PFSK-1 (cell line): ENCODE results near the gene NFIX.

Source experiments
- FOXP2 ChIP-seq: optimal IDR thresholded peaks from 2 replicates; pipeline ENCODE3; 2011; ENCODE audit warnings: borderline replicate concordance, control low read depth, inconsistent platforms; ENCODE audit not compliant: insufficient read depth; ENCODE audit errors: extremely low read length, extremely low read depth
- POLR2AphosphoS5 ChIP-seq: IDR thresholded peaks from 2 replicates; pipeline ENCODE4 v1.6.1; 2012; ENCODE audit warnings: low read depth, mild to moderate bottlenecking, control low read depth, low read length, moderate library complexity
- REST ChIP-seq, 2 experiments: IDR thresholded peaks; 2 replicates each; pipeline versions ENCODE4 v1.6.1 to v1.8.0; 2011 to 2012; ENCODE audit warnings: low read depth in 2 of 2, low read length in 2 of 2, control low read depth in 1 of 2, inconsistent platforms in 1 of 2, mild to moderate bottlenecking in 1 of 2, moderate library complexity in 1 of 2; ENCODE audit not compliant: insufficient read depth in 1 of 2
- SIN3A ChIP-seq: IDR thresholded peaks from 2 replicates; pipeline ENCODE4 v1.6.1; 2012; ENCODE audit warnings: mild to moderate bottlenecking, low read length, moderate library complexity, borderline replicate concordance; ENCODE audit not compliant: insufficient read depth
- TAF1 ChIP-seq: IDR thresholded peaks from 2 replicates; pipeline ENCODE4 v1.6.1; 2012; ENCODE audit warnings: low read length, control low read depth, borderline replicate concordance; ENCODE audit not compliant: insufficient read depth

The NFIX gene

GRCh38 chr19:13058951-13059660 lies 63.8 kb downstream of the NFIX start:
- TF ChIP-seq POLR2AphosphoS5 (no peak), SIN3A (no peak), FOXP2 (no peak), REST (IDR thresholded peaks at IDR 0.05; ENCODE audit: insufficient read depth in 1 of 2, low read depth in 2 of 2, low read length in 2 of 2) (no peak)

- TF ChIP-seq FOXP2 (no peak), TAF1 (no peak), SIN3A (no peak), POLR2AphosphoS5 (no peak), REST (IDR thresholded peaks at IDR 0.05; ENCODE audit: insufficient read depth in 1 of 2, low read depth in 2 of 2, low read length in 2 of 2) (no peak)
These were observed 65.1 kb downstream of the NFIX start for GRCh38 chr19:13060233-13060963.

DNA sequence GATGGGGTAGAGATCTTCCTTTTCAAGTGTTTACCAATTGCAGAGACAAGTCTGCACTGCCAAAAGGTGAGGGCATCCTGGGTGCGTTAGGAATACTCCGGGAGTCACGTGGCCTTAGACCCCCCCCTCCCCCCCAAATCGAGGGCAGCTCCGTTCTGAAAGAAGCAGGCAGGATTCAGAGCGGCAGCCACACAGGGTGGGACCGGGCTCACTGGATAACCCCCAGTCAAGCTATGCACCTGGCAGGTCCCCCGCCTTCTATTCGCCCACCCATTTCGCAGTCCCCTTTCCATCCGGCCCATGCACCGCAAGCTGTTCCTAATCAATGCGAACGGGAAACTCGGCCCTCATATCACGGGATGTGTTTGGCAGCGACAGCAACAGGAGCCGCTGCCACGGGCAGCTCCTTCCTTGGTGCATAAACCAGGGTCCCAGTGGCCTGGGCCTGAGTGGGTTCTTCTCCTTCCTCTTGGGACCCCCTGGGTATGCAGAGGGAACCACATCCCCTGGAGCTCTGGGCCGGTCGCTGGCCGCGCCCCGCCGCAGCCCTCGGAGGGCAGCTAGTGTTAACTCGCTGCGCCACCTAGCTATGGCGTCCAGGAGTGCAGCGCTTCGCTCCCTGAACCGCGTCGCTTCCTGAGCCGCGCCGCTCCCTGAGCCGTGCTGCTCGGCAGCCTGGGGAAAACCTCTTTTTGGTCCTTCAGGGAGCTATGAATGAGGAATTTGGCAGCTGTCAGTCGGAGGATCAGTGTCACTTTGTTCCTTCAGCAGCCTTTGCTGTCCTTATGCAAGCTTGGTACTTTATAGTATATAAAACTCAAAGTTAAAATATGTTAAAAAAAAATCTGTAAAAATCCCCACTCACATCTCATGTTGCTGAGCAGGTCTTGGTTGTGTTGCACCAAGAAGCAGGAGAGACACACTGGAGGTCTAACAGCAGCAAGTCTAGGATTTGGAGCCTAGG lies 66.0 kb downstream of the NFIX start:
- no peak for TF ChIP-seq REST (IDR thresholded peaks at IDR 0.05; ENCODE audit: insufficient read depth in 1 of 2, low read depth in 2 of 2, low read length in 2 of 2)
- TF ChIP-seq FOXP2 = peak; percentile 72
- TF ChIP-seq POLR2AphosphoS5 = no peak

- no peak for TF ChIP-seq TAF1
- TF ChIP-seq REST (IDR thresholded peaks at IDR 0.05; ENCODE audit: insufficient read depth in 1 of 2, low read depth in 2 of 2, low read length in 2 of 2) = no peak
- TF ChIP-seq SIN3A = no peak
- no peak for TF ChIP-seq POLR2AphosphoS5
- no peak for TF ChIP-seq FOXP2
These were observed 67.0 kb downstream of the NFIX start for GRCh38 chr19:13062317-13062716.
